ENCODE measurements around the gene GPC6. TPM values are rescaled to one million over a fixed set of nuclear protein-coding genes. Genes with fewer than 3 reads are reported as not detected.

The GPC6 gene
- total RNA-seq, 1 donor from 2014 or later = 13.8 TPM

GRCh38 chr13:93411186-93411680 is 184.6 kb downstream of the GPC6 start:
- DNase-seq (ENCODE audit: extremely low spot score in 2 of 2) = no peak
- no peak overlapping the region for H3K4me3 ChIP-seq
- H3K4me1 ChIP-seq = no peaks in the 10 kb centered on the region
- H3K27me3 ChIP-seq = no peaks in the 10 kb centered on the region
- H3K27ac ChIP-seq = no peak overlapping the region
- H3K36me3 ChIP-seq = no peaks in the 10 kb centered on the region
- intact Hi-C loops (cut with DNase I) = no loop called here
- TF ChIP-seq POLR2A (IDR thresholded peaks at IDR 0.05) = no peak
- TF ChIP-seq, protein P1, sequence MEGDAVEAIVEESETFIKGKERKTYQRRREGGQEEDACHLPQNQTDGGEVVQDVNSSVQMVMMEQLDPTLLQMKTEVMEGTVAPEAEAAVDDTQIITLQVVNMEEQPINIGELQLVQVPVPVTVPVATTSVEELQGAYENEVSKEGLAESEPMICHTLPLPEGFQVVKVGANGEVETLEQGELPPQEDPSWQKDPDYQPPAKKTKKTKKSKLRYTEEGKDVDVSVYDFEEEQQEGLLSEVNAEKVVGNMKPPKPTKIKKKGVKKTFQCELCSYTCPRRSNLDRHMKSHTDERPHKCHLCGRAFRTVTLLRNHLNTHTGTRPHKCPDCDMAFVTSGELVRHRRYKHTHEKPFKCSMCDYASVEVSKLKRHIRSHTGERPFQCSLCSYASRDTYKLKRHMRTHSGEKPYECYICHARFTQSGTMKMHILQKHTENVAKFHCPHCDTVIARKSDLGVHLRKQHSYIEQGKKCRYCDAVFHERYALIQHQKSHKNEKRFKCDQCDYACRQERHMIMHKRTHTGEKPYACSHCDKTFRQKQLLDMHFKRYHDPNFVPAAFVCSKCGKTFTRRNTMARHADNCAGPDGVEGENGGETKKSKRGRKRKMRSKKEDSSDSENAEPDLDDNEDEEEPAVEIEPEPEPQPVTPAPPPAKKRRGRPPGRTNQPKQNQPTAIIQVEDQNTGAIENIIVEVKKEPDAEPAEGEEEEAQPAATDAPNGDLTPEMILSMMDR (IDR thresholded peaks at IDR 0.05) = no peak
- TF ChIP-seq POLR2AphosphoS5 (IDR thresholded peaks at IDR 0.05; ENCODE audit: insufficient read depth in 1 of 2, low read depth in 1 of 2) = no peak
- H3K9me3 ChIP-seq = no peaks in the 10 kb centered on the region

GRCh38 chr13:93412676-93413075 is 186.1 kb downstream of the GPC6 start:
- Histone ChIP-seq H3K27me3 (no peaks in the 10 kb centered on the region), H3K4me1 (no peaks in the 10 kb centered on the region), H3K27ac (no peak overlapping the region), H3K4me3 (no peak overlapping the region), H3K36me3 (no peaks in the 10 kb centered on the region), H3K9me3 (no peaks in the 10 kb centered on the region)
- intact Hi-C loops (cut with DNase I) = no loop called here
- TF ChIP-seq, protein P1 (IDR thresholded peaks at IDR 0.05) = no peak
- no peak for TF ChIP-seq POLR2AphosphoS5 (IDR thresholded peaks at IDR 0.05; ENCODE audit: insufficient read depth in 1 of 2, low read depth in 1 of 2)
- no peak for TF ChIP-seq POLR2A (IDR thresholded peaks at IDR 0.05)
- DNase-seq (ENCODE audit: extremely low spot score in 2 of 2) = no peak

DNA sequence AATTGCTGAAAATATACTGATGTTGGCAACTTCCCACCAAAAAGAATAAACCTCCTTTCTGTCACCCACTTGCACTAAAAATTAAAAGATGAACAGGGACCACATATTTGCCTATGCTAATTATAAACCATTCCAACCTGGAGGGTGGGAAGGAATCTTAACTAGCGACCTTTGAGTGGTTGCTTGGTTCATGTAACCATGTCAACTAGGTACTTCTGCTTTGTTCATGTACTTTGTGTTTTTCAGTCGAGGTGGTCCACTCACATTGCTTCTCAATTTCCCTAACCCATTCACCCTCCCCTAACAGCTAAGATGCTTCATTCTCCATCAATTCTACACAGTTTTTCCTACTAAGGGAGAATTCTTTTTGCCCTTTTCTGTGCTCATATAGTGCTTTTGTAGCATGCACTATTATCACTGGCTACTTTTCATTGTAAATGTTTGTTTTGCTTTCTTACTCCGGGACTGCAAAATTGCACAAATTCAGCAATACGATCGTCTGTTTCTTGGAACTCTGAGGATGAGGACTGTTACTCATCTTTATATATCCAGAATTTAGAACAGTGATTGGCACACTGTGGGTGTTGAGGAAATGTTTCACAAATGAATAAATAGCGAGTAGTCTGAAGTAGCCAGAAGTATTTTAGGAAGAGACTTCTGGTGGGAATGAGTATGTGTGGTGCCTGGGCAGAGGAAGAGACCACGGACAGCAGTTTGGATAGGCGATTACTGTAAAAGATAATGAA is 187.5 kb downstream of the GPC6 start:
- H3K4me1 ChIP-seq = no peaks in the 10 kb centered on the region
- no peak overlapping the region for H3K27ac ChIP-seq
- TF ChIP-seq POLR2A (IDR thresholded peaks at IDR 0.05) = no peak
- TF ChIP-seq POLR2AphosphoS5 (IDR thresholded peaks at IDR 0.05; ENCODE audit: insufficient read depth in 1 of 2, low read depth in 1 of 2) = no peak
- TF ChIP-seq, protein P1 (IDR thresholded peaks at IDR 0.05) = no peak
- H3K9me3 ChIP-seq = no peaks in the 10 kb centered on the region
- H3K4me3 ChIP-seq = no peak overlapping the region
- no peaks in the 10 kb centered on the region for H3K27me3 ChIP-seq
- intact Hi-C loops (cut with DNase I) = no loop called here
- no peaks in the 10 kb centered on the region for H3K36me3 ChIP-seq
- DNase-seq (ENCODE audit: extremely low spot score in 2 of 2) = no peak

DNA sequence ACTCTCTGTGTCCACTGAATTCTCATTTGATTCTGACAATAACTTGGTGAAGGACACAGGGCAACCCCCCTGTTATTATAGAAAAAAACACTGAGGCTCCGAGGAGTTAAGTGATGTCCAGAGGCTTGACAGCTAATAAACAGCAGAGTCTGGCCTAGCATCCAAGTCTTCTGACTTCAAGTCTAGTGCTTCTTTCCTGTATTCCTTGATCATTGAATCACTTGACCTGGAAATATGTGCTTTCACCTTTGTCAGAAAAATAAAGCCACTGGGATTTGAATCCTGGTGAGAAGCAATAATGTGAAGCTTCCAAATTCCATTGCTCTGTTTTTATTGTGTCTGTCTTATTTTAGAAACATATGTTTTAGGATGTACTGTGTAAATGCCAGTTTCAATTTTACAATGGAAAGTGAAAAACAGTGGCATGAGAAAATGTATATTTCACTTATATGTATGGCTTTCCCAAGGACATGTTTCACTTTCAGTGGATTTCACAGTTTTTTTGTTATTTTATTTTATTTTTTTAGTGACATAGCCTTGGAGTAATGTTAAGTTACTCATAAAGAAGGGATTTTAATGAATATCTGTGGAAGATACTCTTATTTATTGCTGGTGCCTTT is 190.2 kb downstream of the GPC6 start:
- Histone ChIP-seq H3K27me3 (no peaks in the 10 kb centered on the region), H3K4me1 (no peaks in the 10 kb centered on the region), H3K9me3 (no peaks in the 10 kb centered on the region), H3K4me3 (no peak overlapping the region), H3K27ac (no peak overlapping the region), H3K36me3 (no peaks in the 10 kb centered on the region)
- no peak for DNase-seq (ENCODE audit: extremely low spot score in 2 of 2)
- TF ChIP-seq POLR2AphosphoS5 (IDR thresholded peaks at IDR 0.05; ENCODE audit: insufficient read depth in 1 of 2, low read depth in 1 of 2) = no peak
- TF ChIP-seq, protein P1 (IDR thresholded peaks at IDR 0.05) = no peak
- TF ChIP-seq POLR2A (IDR thresholded peaks at IDR 0.05) = no peak
- intact Hi-C loops (cut with DNase I) = no loop called here

DNA sequence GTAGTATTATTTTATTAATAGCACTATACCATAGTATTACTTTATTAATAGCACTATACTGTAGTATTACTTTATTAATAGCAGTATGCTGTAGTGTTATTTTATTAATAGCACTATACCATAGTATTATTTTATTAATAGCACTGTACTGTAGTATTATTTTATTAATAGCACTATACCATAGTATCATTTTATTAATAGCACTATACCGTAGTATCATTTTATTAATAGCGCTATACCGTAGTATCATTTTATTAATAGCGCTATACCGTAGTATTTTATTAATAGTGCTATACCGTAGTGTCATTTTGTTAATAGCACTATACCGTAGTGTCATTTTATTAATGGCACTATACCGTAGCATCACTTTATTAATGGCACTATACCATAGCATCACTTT is 191.8 kb downstream of the GPC6 start:
- no peaks in the 10 kb centered on the region for H3K9me3 ChIP-seq
- DNase-seq (ENCODE audit: extremely low spot score in 2 of 2) = no peak
- no peak overlapping the region for H3K27ac ChIP-seq
- no peaks in the 10 kb centered on the region for H3K27me3 ChIP-seq
- TF ChIP-seq POLR2AphosphoS5 (IDR thresholded peaks at IDR 0.05; ENCODE audit: insufficient read depth in 1 of 2, low read depth in 1 of 2) (no peak), POLR2A (IDR thresholded peaks at IDR 0.05) (no peak)
- TF ChIP-seq, protein P1 (IDR thresholded peaks at IDR 0.05) = no peak
- no peaks in the 10 kb centered on the region for H3K4me1 ChIP-seq
- no peak overlapping the region for H3K4me3 ChIP-seq
- intact Hi-C loops (cut with DNase I) = no loop called here
- H3K36me3 ChIP-seq = no peaks in the 10 kb centered on the region

Measured in vagina (tissue), 2 donors.